GM21825 (cell line): Measurements from ENCODE around the gene ESRRB.

ENCODE experiments used
- ATAC-seq: cut with Tn5 transposase; IDR thresholded peaks from one replicate; pipeline ENCODE4 v1.9.1; 2021; ENCODE audit warnings: mild to moderate bottlenecking, moderate library complexity; ENCODE audit not compliant: unreplicated experiment

Gene ESRRB

DNA sequence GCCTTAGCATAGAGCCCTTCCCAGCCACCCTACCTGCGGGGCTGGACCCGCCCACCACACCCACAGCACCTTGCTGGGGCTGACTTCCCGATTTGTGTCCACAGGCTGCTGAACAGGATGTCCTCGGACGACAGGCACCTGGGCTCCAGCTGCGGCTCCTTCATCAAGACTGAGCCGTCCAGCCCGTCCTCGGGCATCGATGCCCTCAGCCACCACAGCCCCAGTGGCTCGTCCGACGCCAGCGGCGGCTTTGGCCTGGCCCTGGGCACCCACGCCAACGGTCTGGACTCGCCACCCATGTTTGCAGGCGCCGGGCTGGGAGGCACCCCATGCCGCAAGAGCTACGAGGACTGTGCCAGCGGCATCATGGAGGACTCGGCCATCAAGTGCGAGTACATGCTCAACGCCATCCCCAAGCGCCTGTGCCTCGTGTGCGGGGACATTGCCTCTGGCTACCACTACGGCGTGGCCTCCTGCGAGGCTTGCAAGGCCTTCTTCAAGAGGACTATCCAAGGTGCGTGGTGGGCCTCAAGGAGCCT, 63.4 kb downstream of the ESRRB start:
- ATAC-seq = no peak

DNA sequence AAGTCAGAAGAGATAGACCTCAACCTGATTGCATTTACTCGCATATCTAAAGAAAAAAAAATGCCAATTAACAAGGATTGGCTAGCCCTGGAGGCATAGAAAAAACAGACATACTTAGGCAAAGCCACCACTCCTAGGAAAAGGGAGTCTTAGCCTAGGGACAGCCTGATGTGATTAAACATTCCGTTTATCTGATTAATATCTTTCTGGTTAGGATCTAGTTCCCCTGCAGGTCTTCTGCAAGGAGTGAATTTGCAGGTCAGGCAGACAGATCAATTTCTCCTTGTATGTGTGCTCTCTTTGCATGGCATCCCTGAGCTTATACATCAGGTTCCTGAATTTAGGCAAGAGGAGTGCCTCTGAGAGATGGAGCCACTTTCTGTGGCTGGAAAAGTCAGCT, 70.5 kb downstream of the ESRRB start:
- no peak for ATAC-seq

DNA sequence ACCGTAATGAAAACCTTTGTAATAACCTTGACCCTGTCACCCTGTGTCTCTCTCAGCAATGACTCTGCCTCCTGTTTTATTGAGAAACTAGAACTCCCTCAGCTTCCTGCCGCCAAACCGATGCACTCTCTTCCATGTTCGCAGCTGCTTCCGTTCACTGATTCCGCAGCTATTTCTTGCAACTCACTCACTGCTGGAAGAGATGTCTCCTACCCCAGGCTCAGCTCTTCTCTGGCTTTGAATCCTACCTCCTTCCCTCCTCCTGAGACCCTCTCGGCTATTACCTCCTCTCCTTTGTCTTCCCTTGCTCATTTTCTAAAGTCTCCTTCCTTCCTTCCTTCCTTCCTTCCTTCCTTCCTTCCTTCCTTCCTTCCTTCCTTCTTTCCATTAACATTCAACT, 71.0 kb downstream of the ESRRB start:
- ATAC-seq = no peak

DNA sequence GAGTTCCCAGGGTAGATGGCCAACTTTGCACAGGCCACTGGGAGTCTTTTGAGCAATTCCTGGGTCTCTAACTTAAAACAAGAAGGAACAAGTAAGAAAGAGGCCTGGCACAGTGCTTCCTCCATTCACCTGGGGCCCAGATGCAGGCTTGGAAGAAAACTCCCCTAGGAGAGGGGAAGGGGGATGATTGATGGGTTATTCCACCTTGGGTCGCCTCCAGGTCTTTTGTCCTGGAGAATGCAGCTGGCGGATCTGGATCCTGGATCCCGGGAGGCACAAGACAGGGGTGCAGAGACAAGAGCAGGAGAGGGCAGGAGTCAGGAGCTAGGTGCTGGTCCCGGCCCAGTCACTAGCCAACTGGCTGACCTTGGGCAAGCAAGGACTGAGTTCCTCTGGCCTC, 74.5 kb downstream of the ESRRB start:
- no peak for ATAC-seq

DNA sequence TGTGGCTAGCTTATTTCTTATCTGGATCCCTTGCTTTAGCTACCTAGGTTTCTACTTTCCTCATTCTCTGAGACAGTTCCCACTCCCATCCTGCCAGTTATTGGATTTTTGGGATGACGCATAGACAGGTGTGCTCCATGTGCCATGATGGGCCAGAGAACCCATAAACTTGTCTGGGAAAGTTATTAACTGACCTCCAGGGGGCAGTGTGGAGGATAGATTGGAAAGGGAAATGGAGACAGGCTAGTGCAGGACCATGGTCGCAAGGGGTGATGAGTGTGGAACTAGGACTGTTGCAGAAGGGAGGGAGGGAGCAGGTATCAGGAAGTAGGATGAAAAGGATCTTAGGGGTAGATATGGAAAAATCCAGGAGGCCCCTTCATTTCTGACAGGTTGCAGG, 80.3 kb downstream of the ESRRB start:
- ATAC-seq = no peak

DNA sequence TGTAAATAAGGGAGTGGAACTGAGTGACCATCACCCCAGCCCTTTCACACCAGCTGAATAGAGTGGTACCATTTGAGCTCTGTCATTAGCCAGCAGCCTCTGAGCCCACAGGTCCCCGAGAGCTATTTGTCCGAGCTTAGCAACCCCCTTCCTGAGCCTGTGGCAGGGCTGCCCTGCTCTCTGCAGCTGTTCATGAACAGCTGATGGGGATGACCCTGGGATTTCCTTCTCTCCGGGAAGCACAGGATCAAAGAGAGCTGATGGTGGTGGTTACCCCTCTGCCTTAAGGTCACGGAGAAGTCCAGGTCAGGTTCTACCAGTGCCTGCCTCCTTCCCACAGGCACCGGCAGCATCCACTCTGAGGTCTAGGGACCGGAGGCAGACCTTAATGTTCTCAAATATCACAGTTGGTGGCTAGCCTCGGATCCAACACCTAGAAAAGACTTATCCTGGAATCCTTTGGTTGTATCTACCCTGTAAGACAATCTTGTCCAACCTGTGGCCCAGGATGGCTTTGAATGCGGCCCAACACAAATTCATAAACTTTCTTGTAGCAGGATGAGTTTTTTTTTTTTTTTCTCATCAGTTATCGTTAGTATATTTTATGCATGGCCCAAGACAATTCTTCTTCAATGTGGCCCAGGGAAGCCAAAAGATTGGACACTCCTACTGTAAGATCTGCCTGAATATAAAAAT, 81.1 kb downstream of the ESRRB start:
- ATAC-seq = no peak

DNA sequence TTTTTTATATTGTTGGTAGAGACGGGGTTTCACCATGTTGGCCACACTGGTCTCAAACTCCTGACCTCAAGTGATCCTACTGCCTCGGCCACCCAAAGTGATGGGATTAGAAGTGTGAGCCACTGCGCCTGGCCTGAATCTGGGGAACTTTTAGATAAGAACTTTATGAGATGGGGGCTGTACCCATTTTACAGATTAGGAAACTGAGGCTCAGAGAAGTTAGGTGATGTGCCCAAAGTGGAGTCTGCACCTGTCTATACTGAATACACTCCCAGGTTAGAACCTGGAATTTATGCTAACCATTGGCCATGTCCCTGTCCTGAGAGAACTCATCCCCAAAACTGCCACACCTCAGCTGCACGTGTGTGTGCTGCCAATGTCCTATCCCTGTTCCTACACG, 81.9 kb downstream of the ESRRB start:
- no peak for ATAC-seq

DNA sequence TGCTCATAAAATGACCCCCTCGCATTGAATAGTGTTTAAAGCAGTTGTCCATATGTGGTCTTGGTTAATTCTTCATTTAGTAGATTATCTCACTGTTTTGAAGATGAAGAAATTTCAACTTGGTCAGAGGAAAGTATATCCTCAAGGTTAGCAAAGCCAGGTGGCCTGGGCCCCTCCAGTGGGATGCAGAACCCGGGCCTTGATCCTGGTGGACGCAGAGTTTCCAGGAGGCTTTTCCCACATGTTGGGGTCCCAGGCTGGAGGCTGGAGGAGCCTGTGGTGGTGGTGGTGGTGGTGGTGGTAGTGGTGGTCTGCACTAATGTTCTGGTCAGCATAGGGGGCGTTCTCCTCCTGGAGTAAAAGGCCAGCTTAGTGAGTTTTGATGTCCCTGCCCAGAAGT, 85.9 kb downstream of the ESRRB start:
- ATAC-seq = no peak

DNA sequence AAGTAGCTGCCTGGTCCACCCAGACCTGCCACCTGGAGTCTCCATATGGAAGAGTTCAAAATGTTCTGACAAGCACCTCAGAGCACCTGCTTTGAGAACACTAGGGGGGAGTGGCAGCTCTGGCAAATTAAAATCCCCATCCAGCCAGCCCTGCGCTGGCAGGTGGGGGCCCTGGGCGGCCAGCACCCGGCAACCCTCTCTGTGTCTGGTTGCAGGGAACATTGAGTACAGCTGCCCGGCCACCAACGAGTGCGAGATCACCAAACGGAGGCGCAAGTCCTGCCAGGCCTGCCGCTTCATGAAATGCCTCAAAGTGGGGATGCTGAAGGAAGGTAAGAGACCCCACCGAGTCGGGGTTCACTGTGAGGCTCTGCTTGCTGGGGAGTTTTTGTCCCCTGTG, 86.4 kb downstream of the ESRRB start:
- ATAC-seq = no peak

DNA sequence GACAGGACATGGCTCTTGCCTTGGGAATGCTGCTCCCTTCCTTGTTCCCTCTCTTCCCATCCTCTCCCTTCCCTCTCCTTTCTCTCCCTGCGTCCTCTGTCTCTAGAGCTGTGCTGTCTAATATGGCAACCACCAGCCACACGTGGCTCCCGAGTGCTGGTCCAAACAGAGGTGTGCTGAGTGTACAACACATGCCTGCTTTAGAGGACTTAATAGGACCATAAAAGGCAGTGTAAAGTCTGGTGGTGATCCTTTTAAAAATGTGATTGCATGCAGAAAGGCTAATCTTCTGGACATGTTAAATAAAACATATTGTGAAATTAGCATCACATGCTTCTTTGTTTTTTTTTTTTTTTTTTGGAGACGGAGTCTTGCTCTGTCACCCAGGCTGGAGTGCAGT, 87.2 kb downstream of the ESRRB start:
- no peak for ATAC-seq

DNA sequence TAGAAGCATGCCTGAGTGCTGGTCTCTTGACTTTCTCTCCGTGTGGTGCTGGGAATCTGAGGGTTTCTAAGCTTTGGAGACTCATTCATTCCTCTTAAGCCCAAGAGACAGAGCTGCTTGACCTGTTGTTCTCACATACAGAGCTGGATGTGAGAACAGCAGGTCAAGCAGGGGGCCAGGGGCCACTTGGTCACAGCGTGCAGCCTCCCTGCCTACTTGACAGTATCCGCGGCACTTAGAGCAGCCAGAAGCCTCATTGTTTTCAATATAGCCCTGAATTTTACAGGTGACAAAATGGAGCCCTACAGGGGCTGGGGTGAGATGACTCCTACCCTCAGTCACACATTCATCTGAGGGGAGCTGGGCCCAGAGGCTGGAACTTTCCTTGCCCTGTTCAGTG, 88.9 kb downstream of the ESRRB start:
- no peak for ATAC-seq

DNA sequence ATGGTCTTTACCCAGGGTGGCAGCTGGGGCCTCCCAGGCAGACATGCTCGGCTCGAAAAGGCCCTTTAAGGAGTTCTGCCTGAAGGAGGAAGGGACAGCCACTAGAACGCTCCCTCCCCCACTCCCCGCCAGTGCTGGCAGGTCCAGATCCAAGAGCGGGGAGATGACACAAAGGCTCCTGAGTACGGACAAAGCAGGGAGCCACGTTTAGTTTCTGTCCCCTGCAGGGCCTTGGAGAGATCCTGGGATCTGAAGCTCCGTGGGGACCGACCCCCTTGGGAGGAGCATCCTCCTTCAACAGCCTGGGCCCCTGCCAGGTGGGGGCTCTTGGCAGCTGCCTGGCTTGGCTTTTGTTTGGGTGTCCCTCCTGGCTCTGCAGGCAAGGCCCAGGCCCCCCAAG, 89.7 kb downstream of the ESRRB start:
- no peak for ATAC-seq

DNA sequence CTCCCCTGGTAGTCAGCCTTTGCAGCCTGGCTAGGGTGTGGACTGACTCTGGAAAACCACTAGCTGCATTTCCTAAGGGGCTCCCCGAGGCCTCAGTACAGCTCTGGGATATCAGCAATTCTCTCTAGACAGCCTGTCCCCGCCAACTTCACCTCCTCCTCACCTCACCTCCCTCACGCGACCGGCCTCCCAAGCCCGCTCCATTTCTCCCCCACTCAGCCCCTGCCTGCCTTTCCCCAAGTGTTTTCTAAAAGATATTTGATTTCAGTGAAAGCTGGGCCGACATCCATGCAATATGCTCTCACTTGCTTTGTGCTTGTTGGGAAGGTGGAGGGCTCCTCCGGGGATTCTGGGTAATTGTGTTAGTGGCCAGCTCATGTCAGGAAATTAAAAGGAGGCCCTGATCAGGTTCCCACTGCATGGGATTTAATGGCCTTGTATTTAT, 91.8 kb downstream of the ESRRB start:
- no peak for ATAC-seq

DNA sequence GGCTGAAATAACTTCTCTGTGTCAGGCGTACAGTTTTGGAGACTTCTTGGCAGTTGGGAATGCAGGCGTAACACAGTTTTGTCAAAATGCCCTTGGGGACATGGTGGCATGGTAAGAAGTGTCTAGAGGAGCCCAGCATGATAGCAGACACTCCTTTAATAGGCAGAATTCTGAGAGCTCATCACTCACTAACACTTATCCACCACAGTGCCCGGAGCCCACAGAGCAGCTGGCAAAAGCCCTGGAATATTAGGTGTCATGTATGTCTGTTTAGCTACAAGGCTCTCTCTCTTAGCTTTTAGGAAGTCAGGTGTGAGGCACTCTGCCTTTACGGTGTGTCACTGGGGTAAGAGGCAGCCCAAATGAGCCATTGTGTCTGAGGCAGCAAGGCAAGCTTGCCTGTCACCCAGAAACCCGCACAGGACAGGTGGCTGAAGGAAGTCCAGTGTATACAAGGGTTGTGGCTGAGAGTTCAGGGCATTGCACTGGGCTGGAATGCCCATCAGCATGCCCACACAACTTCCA, 96.3 kb downstream of the ESRRB start:
- no peak for ATAC-seq

DNA sequence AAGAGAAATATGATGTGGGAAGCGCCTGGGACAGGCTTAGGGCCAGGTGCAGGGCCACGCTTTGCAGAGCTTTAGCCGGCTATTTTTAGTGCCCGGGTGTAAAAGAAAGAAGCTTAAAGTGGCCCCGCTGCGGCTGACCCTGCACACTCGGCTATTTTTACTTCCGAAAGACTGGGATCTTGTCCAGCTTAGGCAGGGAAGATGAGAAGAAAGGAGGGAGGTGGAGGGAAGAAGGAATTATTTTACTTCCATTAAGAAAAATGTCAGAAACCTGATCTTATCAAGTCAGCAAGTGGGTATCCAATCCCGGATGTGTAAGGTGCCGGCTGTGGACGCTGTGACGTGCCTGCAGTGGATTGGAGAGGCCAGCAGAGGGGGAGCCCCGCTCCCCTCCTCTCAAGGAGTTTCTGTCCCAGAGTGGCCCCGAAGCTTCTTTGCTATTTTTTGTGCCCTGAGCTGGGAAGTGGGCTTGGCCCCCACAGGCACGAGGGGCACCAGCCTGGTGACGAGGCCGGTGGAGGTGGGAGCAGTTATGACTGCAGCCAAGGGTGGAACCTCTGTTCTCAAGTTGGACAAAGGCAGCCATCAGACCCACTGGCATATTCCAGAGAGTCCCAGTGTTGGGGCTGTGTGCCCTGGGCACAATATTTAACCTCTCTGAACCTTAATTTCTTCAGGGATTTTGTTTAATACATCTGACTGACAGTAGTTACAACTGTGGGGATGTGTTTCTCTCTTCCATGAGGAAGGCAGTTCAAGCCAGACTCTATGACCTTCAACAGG, 97.7 kb downstream of the ESRRB start:
- ATAC-seq = no peak

DNA sequence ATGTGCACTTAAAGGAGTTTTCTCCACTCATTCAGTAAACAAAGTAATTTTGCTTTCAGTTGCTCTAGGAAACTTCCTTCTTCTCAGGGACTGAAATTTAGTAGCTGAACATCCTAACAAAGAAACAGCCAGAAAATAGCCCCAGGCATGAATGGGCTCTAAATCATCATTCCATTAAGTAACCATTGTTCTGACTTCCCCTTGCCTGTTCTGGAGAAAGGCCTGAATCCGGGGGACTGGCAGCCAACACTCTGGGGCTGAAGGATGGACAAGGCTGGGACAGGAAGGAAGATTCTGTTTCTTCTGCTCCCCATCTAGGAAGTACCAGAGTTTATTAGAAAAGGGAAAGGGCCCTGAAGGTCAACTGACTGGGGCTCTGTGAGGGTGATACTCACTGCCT, 104.5 kb downstream of the ESRRB start:
- no peak for ATAC-seq

DNA sequence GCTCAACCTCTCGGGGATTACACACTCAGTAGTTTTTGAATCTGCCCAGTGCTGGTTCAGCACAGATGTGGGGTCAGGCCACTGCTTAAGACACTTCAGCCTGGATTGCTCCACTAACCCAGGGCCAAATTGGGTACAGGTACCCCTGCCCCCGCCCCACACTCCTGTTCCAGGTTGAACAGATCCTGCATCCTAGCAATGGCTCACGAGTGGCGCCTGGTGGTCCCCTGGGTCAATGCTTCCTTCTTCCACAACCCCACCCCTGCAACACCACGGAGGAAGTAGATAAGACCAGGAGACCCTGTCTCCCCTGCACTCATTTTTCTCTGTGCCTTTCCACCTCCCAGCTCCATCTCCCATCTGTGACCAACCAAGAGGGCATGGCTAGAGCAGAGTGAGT, 108.4 kb downstream of the ESRRB start:
- ATAC-seq = no peak

DNA sequence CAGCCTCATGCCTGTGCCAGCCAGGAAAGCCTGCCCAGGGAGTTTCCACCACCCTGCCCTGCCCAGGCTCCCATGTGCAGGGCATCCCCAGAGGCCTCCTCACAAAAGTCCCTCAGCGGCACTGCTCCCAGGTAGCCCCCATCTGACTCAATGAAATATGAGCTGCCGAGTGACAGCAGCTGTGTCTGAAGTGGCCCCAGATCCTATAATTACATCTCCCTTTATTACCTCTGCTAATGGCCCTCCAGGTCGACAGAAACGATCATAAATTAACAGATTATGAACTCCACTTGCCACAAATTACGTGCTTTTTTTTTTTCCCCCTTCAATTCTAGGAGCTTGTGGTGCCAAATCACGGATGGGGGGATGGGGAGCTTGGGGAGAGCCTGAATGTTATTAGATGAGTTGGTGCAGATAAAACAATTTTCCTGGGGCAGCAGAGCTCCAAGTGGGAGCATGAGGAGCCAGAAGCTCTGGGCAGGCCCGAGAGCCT, 110.4 kb downstream of the ESRRB start:
- ATAC-seq = no peak

DNA sequence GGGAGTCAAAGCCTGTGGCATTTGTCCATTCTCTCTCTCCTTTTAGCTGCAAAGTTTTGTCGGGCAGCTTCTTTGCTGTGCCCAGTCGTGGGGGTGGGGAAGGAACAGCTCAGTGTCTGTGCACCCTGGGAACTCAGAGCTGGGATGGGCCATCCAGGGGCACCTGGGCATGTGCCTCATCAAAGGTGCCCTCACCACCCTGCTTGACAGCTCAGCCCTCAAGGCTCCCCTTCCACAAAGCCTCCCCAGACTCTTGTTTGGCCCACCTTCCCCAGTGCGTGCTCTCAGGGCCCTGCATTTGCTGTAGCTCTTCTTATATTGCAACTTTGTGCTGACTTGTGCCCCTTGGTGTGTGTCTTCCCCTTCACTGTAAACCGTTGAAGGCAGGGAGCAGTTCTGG, 112.6 kb downstream of the ESRRB start:
- ATAC-seq = no peak

DNA sequence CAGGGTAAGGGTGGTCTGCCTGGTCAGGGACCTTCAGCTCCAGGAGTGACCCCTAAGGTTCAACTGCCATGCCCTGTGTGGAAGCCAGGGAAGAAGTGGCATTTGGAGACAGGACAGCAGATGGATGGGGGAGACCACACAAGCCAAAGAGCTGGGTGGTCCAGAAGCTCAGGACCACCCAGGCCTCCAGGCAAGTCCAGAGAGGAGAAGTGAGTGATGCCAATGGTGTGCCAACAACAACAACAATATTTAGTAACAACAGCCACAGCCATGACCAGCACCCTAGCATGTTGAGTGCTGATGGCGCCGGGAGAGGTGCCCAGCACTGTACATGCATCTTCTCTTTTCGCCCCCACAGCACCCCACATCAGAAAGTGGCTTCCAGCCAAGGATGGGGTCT, 113.7 kb downstream of the ESRRB start:
- no peak for ATAC-seq

DNA sequence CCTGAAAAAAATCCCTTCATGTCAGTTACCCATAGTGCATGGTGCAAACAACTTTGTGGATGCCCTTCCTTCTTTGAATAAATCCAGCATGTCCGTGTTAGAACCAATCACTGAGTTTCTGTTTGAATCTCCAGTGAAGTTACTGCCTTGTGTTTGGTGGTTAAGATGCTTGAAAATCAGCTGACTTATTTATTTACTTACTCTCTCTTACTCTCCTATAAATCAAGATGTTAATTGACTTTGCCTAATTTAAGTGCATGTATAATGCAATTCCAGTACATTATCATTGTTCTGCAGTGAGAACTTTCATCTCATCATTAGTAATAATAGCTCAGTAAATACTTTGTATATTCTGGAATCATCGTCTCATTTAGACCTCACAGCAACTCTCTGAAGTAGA, 114.2 kb downstream of the ESRRB start:
- ATAC-seq = no peak

DNA sequence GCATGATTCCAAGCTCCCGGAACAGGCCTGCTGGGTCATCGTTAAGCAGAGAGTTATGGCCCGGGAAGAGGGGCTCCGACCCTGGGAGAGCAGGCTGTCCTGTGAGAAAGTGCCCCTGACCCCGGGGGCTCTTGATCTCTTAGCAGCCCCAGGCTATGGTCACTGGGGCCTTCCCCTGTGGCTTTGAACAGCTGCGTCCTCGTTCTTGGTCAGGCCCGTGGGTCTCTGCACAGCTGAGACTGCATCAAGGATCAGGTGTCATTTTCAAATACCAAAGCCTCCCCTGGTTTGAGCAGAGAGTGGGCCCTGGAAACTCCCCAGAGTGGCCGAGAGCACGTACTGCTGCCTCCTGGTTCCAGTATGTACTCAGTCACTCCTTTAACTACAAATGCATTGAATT, 114.8 kb downstream of the ESRRB start:
- no peak for ATAC-seq
